Tibial artery (tissue), 4 donors: ENCODE data around the gene MBTD1.

ENCODE experiments used
- DNase-seq, 2 donors: peaks; one replicate each; pipeline ENCODE4 v3.0.0-alpha.2; 2019
- H3K27ac ChIP-seq, 2 donors: fragments of 200-600 bp; sonication (generic) in 1 of 2; 1 replicate in 1 of 2; 2 replicates in 1 of 2; pipeline ENCODE4 v1.5.1; 2018 to 2019; ENCODE audit warnings: mild to moderate bottlenecking in 1 of 2
- H3K27me3 ChIP-seq, 2 donors: fragments of 200-600 bp; sonication (generic) in 1 of 2; one replicate each; pipeline versions ENCODE4 v1.5.1 to v1.6.0; 2016 to 2019
- H3K36me3 ChIP-seq, 3 donors: fragments of 200-600 bp; sonication (generic) in 2 of 3; one replicate each; pipeline ENCODE4 v1.5.1; 2016 to 2019; ENCODE audit warnings: mild to moderate bottlenecking in 2 of 3
- H3K4me1 ChIP-seq, 4 donors: fragments of 200-600 bp; sonication (generic) in 2 of 4; 1 replicate in 3 of 4; 2 replicates in 1 of 4; pipeline ENCODE4 v1.5.1; 2016 to 2019
- H3K4me3 ChIP-seq, 2 donors: fragments of 200-600 bp; sonication (generic) in 1 of 2; 1 replicate in 1 of 2; 2 replicates in 1 of 2; pipeline ENCODE4 v1.5.1; 2018 to 2019; ENCODE audit warnings: mild to moderate bottlenecking in 2 of 2
- H3K9me3 ChIP-seq, 3 donors: fragments of 200-600 bp; sonication (generic) in 1 of 3; one replicate each; pipeline ENCODE4 v1.5.1; 2016 to 2019
- intact Hi-C: fragments of 100-400 bp; cut with DNase I; formaldehyde crosslinking; loops from one replicate; pipeline ENCODE4 v1.15.0; 2023; ENCODE audit warnings: low total_unique reads
- TF ChIP-seq, protein P1 (sequence below), 2 experiments: fragments of 200-600 bp in 1 of 2; fragments of 450-650 bp in 1 of 2; IDR thresholded peaks; one replicate each; pipeline ENCODE4 v1.5.1; 2017 to 2019; ENCODE audit warnings: antibody characterized with exemption in 2 of 2, mild to moderate bottlenecking in 1 of 2, moderate library complexity in 1 of 2

Gene MBTD1

DNA sequence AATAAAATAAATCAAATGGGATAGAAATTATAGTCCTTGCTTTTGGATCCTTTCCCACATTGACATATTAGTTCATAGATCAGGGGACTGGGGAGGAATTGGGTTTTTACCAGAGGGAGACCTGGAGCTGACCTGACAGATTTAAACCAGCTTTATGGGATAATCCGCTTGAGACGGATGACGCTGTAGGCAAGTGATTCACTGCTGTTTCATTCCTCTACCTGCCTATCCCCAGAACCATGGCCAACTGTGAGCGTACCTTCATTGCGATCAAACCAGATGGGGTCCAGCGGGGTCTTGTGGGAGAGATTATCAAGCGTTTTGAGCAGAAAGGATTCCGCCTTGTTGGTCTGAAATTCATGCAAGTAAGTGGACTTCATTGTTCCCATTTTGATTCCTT is 104.4 kb downstream of the MBTD1 start:
- TF ChIP-seq, protein P1, sequence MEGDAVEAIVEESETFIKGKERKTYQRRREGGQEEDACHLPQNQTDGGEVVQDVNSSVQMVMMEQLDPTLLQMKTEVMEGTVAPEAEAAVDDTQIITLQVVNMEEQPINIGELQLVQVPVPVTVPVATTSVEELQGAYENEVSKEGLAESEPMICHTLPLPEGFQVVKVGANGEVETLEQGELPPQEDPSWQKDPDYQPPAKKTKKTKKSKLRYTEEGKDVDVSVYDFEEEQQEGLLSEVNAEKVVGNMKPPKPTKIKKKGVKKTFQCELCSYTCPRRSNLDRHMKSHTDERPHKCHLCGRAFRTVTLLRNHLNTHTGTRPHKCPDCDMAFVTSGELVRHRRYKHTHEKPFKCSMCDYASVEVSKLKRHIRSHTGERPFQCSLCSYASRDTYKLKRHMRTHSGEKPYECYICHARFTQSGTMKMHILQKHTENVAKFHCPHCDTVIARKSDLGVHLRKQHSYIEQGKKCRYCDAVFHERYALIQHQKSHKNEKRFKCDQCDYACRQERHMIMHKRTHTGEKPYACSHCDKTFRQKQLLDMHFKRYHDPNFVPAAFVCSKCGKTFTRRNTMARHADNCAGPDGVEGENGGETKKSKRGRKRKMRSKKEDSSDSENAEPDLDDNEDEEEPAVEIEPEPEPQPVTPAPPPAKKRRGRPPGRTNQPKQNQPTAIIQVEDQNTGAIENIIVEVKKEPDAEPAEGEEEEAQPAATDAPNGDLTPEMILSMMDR (IDR thresholded peaks at IDR 0.05): no peak
- Histone ChIP-seq H3K9me3 (no peaks in the 10 kb centered on the region), H3K4me1 (peaks cover 0 to 21% (median 6%) of the 10 kb centered on the region in 4 donors), H3K27me3 (no peaks in the 10 kb centered on the region), H3K36me3 (peaks cover 0 to 14% (median 0%) of the 10 kb centered on the region in 3 donors), H3K27ac (no peak overlapping the region), H3K4me3 (no peak overlapping the region)
- intact Hi-C loops: loop anchor here (10.0 kb wide), 1 partner anchor 311 kb away; no protein-coding TSS in a partner anchor
- DNase-seq: no peak

DNA sequence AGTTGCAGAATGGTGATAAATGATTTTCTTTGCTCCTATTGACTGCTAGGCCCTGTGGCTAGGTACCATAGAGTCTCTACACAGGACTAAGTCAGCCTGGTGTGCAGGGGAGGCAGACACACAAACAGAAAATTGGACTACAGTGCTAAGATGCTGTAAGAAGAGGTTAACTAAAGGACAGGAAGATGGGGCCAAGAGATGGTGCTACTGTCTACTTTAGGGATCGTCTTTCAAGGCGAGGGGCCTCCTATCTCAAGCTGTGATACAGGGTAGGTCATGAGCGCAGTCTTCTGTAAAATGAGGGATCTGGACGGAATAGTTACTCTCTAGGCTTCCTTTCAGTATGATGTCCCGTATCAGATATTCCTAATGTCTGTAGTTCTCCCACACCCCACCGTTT is 105.7 kb downstream of the MBTD1 start:
- intact Hi-C loops: loop anchor here (10.0 kb wide), 1 partner anchor 309 kb away; no protein-coding TSS in a partner anchor
- H3K27ac ChIP-seq: peak overlapping the region in 1 of 2 donors; percentile 55
- TF ChIP-seq, protein P1 (IDR thresholded peaks at IDR 0.05): no peak
- no peaks in the 10 kb centered on the region for H3K9me3 ChIP-seq
- H3K4me3 ChIP-seq: peak overlapping the region; percentile 62 to 83
- no peak for DNase-seq
- H3K4me1 ChIP-seq: peaks cover 0 to 21% (median 6%) of the 10 kb centered on the region in 4 donors
- no peaks in the 10 kb centered on the region for H3K27me3 ChIP-seq
- peaks cover 0 to 7% (median 0%) of the 10 kb centered on the region in 3 donors for H3K36me3 ChIP-seq

DNA sequence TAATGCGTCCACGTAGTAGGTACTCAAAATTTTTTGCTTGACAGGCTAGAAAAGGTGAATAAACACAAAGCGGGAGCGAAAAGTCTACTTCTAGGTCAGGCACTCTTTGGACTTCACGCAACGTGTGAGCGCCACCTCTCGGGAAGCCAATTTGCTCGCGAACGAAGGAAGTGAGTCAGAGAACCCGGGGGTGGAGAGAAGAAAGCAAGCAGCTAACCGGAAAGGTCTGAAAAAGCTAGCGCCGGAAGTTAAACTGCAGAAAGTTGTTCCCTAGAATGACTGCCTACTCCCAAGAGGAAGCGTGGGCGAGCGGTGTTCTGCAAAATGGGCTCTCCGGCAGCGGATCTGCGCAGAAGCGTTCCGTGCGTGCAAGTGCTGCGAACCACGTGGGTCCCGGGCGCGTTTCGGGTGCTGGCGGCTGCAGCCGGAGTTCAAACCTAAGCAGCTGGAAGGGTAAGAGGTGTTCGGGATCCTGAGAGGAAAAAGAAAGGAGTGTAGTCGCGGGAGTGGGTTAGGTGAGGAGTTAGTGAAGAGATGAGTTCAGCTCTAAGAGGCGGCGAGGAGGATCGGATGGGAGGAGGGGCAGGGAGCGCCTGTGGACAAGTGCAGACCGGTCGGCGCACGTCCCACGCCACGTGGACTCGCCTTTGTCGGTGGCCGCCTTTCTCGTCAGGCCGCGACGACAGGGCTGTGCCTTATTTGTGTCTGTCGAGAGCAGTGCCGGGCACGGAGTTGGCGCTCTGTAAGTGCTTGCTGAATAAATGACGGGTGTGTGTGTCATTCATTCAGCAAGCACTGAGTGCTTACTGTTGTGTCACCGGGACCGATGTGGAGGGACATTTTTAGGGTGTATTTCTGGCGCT is 106.4 kb downstream of the MBTD1 start, which contains the start of gene NME1:
TSS of gene NME1 (plus strand) at position 350 of the 863 bp plus-strand sequence. CDS start 2,096 bp downstream, outside the sequence.
- DNase-seq: peak; percentile 96 to 98
- peak within 1 kb of the TSS; percentile 79 to 82 for H3K27ac ChIP-seq
- no peaks in the 10 kb centered on the region for H3K9me3 ChIP-seq
- intact Hi-C loops: loop anchor here (2.0 to 10.0 kb wide), 4 partner anchors 13 to 309 kb away; partner anchors contain the start of genes NME2 and SPAG9
- H3K4me1 ChIP-seq: peaks cover 0 to 21% (median 6%) of the 10 kb centered on the region in 4 donors
- H3K27me3 ChIP-seq: no peaks in the 10 kb centered on the region
- peak within 1 kb of the TSS; percentile 62 to 83 for H3K4me3 ChIP-seq
- peaks cover 0 to 6% (median 0%) of the 10 kb centered on the region in 3 donors for H3K36me3 ChIP-seq
- TF ChIP-seq, protein P1 (IDR thresholded peaks at IDR 0.05): peak; percentile 66 to 79

DNA sequence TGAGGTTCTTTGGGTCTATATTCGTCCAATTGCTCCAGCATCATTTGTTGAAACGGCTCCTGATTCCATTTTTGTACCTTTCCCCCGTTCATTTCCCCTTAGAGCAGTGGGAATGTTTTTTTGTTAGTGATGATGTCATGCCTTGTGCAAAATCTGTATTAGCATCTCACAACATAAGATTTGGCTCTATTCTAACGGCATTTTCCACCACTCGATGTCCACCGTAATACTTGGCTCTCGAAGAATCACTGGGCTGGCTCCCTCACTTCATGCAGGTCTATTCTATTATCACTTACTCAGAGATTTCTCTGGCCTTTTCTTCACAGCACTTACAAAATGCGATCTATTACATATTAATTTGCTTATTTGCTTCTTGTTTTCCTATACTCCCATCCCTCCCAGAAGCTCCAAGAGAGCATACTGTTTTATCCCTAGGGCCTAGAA is 107.1 kb downstream of the MBTD1 start:
- Histone ChIP-seq H3K4me1 (peaks cover 0 to 21% (median 6%) of the 10 kb centered on the region in 4 donors), H3K27ac (peak overlapping the region; percentile 79 to 82), H3K27me3 (no peaks in the 10 kb centered on the region), H3K36me3 (no peaks in the 10 kb centered on the region), H3K4me3 (peak overlapping the region; percentile 35 to 83), H3K9me3 (no peaks in the 10 kb centered on the region)
- no peak for DNase-seq
- TF ChIP-seq, protein P1 (IDR thresholded peaks at IDR 0.05): no peak
- intact Hi-C loops: loop anchor here (2.0 to 10.0 kb wide), 4 partner anchors 14 to 308 kb away; partner anchors contain the start of genes NME2 and SPAG9

DNA sequence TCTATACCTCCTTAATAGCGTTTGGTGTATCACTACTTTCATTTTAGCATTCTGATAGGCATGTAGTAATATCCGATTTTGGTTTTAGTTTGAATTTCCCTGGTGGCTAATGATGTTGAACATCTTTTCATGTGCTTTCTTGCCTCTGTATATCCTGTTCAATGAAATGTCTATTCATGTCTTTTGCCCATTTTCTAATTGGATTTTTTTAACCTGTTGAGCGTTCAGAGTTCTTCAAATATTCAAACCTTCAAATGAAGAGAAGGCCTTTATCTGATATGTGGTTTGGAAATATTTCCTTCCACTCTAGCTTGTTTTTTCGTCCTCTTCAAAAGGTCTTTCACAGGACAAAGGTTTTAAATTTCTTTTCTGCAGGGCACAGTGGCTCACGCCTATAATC is 108.9 kb downstream of the MBTD1 start:
- Histone ChIP-seq H3K4me3 (no peak overlapping the region), H3K9me3 (no peaks in the 10 kb centered on the region), H3K27ac (no peak overlapping the region), H3K27me3 (no peaks in the 10 kb centered on the region), H3K4me1 (peaks cover 0 to 21% (median 6%) of the 10 kb centered on the region in 4 donors), H3K36me3 (no peaks in the 10 kb centered on the region)
- TF ChIP-seq, protein P1 (IDR thresholded peaks at IDR 0.05): no peak
- intact Hi-C loops: loop anchor here (10.0 kb wide), 1 partner anchor 306 kb away; no protein-coding TSS in a partner anchor
- DNase-seq: no peak
